Activated T-helper 2 cell treated with anti-CD3 and anti-CD28 coated beads, Interferon-gamma antibody, Interleukin-2, Interleukin-4, amounts not matched to agents 10 μg/mL and 5 μg/mL and 100 μg/mL, durations not matched to agents 14 hours and 24 hours and 36 hours (primary cell): Measurements from ENCODE around the gene GUCA2A. TPM values are rescaled to one million over a fixed set of nuclear protein-coding genes. Genes with fewer than 3 reads are reported as not detected.

Experiments used
- DNase-seq: peaks from one replicate; pipeline ENCODE4 v3.0.0; 2021; ENCODE audit warnings: low spot score
- H3K27ac Mint-ChIP-seq: one replicate; pipeline ENCODE4 v1.8.0; 2021; ENCODE audit warnings: mixed read lengths
- H3K27me3 Mint-ChIP-seq: one replicate; pipeline ENCODE4 v1.8.0; 2021; ENCODE audit warnings: low read depth, mixed read lengths
- H3K36me3 Mint-ChIP-seq: one replicate; pipeline ENCODE4 v1.8.0; 2021; ENCODE audit warnings: low read depth, mixed read lengths
- H3K4me1 Mint-ChIP-seq: one replicate; pipeline ENCODE4 v1.8.0; 2021; ENCODE audit warnings: low read depth, mixed read lengths
- H3K4me3 Mint-ChIP-seq: one replicate; pipeline ENCODE4 v1.8.0; 2021; ENCODE audit warnings: low read depth, mild to moderate bottlenecking, moderate library complexity, mixed read lengths
- H3K9me3 Mint-ChIP-seq: one replicate; pipeline ENCODE4 v1.8.0; 2021; ENCODE audit warnings: mixed read lengths
- intact Hi-C: fragments of 100-400 bp; cut with micrococcal nuclease; formaldehyde crosslinking; loops from one replicate; pipeline ENCODE4 v1.15.1; 2023
- total RNA-seq: library from RNA; stranded (reverse); gene quantifications from 2 replicates; pipeline ENCODE4 v1.2.3, GENCODE V29; 2022

The GUCA2A gene
- total RNA-seq, 1 donor from 2014 or later, result not detected

- Mint-ChIP-seq H3K9me3 (no peaks in the 10 kb centered on the region), H3K36me3 (no peaks in the 10 kb centered on the region), H3K27ac (no peak overlapping the region), H3K4me3 (no peak overlapping the region), H3K4me1 (no peaks in the 10 kb centered on the region), H3K27me3 (peaks cover 7% of the 10 kb centered on the region)
- DNase-seq, result no peak
- intact Hi-C loops, result no loop called here
Observed at GRCh38 chr1:42130061-42130660, 34.4 kb downstream of the GUCA2A start.

DNA sequence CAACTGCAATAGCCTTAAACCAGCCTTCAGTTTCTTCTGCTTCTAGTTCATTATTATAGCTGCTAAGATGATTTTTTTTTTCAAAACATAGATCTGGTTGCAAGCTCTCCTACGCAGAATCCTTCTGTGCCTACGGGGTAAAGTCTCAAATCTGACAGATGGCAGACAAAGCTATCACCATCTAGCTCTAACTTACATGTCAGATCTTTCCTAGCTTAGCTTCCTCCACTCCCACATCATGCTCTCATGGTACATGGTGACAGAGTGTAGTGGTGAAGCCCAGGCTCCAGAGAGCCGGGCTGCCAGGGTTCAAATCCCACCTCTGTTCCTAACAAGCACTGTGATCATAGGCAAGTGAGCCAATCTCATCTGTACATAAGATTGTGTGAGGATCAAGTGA, 35.6 kb downstream of the GUCA2A start:
- no peaks in the 10 kb centered on the region for H3K36me3 Mint-ChIP-seq

GRCh38 chr1:42128499-42128898, 36.0 kb downstream of the GUCA2A start:
- no peak overlapping the region for H3K4me3 Mint-ChIP-seq
- intact Hi-C loops, result no loop called here
- no peaks in the 10 kb centered on the region for H3K36me3 Mint-ChIP-seq
- DNase-seq, result no peak
- peaks cover 8% of the 10 kb centered on the region for H3K27me3 Mint-ChIP-seq
- no peaks in the 10 kb centered on the region for H3K4me1 Mint-ChIP-seq
- H3K27ac Mint-ChIP-seq, result no peak overlapping the region
- H3K9me3 Mint-ChIP-seq, result no peaks in the 10 kb centered on the region

More for the DNA sequence above, 35.6 kb downstream of the GUCA2A start:
- H3K4me3 Mint-ChIP-seq, result no peak overlapping the region
- intact Hi-C loops, result no loop called here
- peaks cover 7% of the 10 kb centered on the region for H3K27me3 Mint-ChIP-seq
- no peaks in the 10 kb centered on the region for H3K9me3 Mint-ChIP-seq
- H3K27ac Mint-ChIP-seq, result no peak overlapping the region
- H3K4me1 Mint-ChIP-seq, result no peaks in the 10 kb centered on the region
- no peak for DNase-seq

- DNase-seq, result no peak
- intact Hi-C loops, result no loop called here
- H3K9me3 Mint-ChIP-seq, result no peaks in the 10 kb centered on the region
- no peak overlapping the region for H3K4me3 Mint-ChIP-seq
- H3K36me3 Mint-ChIP-seq, result no peaks in the 10 kb centered on the region
- no peak overlapping the region for H3K27ac Mint-ChIP-seq
- peaks cover 9% of the 10 kb centered on the region for H3K27me3 Mint-ChIP-seq
- no peaks in the 10 kb centered on the region for H3K4me1 Mint-ChIP-seq
Observed at GRCh38 chr1:42127767-42128166, 36.8 kb downstream of the GUCA2A start.

GRCh38 chr1:42125552-42125951, 39.0 kb downstream of the GUCA2A start:
- no peaks in the 10 kb centered on the region for H3K36me3 Mint-ChIP-seq
- intact Hi-C loops, result no loop called here
- H3K9me3 Mint-ChIP-seq, result no peaks in the 10 kb centered on the region
- DNase-seq, result no peak
- H3K27me3 Mint-ChIP-seq, result peaks cover 9% of the 10 kb centered on the region
- H3K27ac Mint-ChIP-seq, result no peak overlapping the region
- no peak overlapping the region for H3K4me3 Mint-ChIP-seq
- no peaks in the 10 kb centered on the region for H3K4me1 Mint-ChIP-seq

DNA sequence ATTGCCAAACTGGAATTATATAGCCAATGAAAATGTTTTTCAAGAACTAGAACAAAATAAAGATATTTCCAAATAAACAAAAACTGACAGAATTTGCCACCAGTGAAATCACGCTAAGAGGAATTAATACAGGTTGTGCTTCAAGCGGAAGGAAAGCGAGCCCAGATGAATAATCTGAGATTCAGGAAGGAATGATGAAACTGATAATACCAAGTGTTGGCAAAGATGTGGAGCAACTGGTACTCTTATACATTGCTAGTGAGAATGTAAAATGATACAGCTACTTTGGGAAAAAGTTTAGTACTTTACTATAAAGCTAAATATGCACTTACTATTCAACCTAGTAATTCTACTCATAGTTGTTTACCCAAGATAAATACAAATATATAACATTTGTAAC, 42.1 kb downstream of the GUCA2A start:
- H3K27ac Mint-ChIP-seq, result no peak overlapping the region
- no peaks in the 10 kb centered on the region for H3K36me3 Mint-ChIP-seq
- H3K9me3 Mint-ChIP-seq, result no peaks in the 10 kb centered on the region
- H3K27me3 Mint-ChIP-seq, result peaks cover 10% of the 10 kb centered on the region
- H3K4me1 Mint-ChIP-seq, result no peaks in the 10 kb centered on the region
- intact Hi-C loops, result no loop called here
- DNase-seq, result no peak
- H3K4me3 Mint-ChIP-seq, result no peak overlapping the region

DNA sequence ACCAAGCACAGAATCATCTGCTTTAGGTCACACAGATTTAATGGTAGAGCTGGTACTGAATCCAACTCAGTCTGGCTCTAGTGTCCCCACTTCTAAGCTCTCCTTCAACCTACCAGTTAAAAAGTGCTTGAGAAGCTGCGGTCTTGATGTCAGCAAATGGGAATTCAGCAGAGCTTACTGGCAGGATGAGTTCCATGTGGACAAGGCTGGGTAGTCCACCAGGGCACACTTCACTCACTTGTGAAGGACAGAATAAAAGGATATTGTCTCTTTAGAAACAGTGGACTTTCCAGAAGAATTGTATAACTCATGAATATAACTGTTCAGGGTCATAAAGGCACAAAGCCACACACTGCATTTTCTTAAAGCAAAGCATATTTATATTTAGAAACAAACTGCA, 46.4 kb downstream of the GUCA2A start:
- Mint-ChIP-seq H3K9me3 (no peaks in the 10 kb centered on the region), H3K36me3 (no peaks in the 10 kb centered on the region), H3K4me1 (no peaks in the 10 kb centered on the region), H3K27me3 (peaks cover 12% of the 10 kb centered on the region), H3K4me3 (no peak overlapping the region), H3K27ac (no peak overlapping the region)
- DNase-seq, result no peak
- intact Hi-C loops, result no loop called here

DNA sequence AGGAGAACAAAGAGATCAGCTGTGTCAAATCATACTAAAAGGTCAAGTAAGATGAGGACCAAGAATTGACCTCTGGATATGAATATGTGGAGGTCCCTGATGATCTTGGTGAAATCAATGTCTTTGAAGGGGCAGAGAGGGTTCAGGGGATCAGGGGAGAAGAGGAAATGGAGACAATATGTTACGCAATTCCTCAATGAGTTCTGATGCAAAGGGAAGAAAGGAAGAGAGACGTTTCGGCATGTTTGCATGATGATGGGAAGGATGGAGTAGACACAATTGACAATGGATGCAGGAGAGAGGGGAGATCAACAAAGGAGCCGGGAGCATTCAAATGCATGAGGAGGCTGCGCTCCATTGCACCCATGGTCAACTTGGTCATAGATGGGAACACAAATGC, 47.3 kb downstream of the GUCA2A start:
- no peaks in the 10 kb centered on the region for H3K36me3 Mint-ChIP-seq
- no peak overlapping the region for H3K27ac Mint-ChIP-seq
- no peaks in the 10 kb centered on the region for H3K9me3 Mint-ChIP-seq
- H3K27me3 Mint-ChIP-seq, result peaks cover 12% of the 10 kb centered on the region
- H3K4me1 Mint-ChIP-seq, result no peaks in the 10 kb centered on the region
- intact Hi-C loops, result no loop called here
- DNase-seq, result no peak
- no peak overlapping the region for H3K4me3 Mint-ChIP-seq

DNA sequence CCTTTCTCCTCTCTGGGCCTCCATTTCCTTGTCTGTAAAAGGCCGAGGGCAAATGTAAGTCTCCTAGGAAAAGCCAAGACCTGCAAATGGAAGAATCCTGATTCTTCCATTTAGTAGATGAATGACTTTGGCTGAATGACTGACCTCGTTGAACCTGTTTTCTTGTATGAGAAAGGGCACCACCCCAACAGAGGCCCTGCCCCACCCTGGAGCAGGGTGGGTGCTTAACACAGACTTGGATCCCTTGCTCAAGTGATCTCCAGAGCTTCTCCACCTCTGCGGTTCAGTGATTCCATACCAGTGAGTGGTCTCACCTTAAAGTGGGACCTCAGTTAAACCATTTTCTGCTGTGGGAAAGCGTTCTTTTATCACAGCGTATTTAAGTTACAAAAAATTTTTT, 50.3 kb downstream of the GUCA2A start:
- no peak for DNase-seq
- no peak overlapping the region for H3K4me3 Mint-ChIP-seq
- H3K27me3 Mint-ChIP-seq, result peaks cover 15% of the 10 kb centered on the region
- H3K36me3 Mint-ChIP-seq, result no peaks in the 10 kb centered on the region
- intact Hi-C loops, result no loop called here
- H3K4me1 Mint-ChIP-seq, result no peaks in the 10 kb centered on the region
- H3K9me3 Mint-ChIP-seq, result no peaks in the 10 kb centered on the region
- H3K27ac Mint-ChIP-seq, result no peak overlapping the region

Other genes starting within 250 kb of the GUCA2A start
- gene HIVEP3, start 245.8 kb downstream of the GUCA2A start, total RNA-seq, result 33.7 and 34.2 TPM in 2 replicates
- gene GUCA2B, start 11.3 kb downstream of the GUCA2A start, total RNA-seq, result not detected in 2 replicates
- 43.1 and 46.4 TPM in 2 replicates for gene FOXJ3, start 170.5 kb upstream of the GUCA2A start, total RNA-seq
- gene RIMKLA, start 216.0 kb upstream of the GUCA2A start, total RNA-seq, result 5.2 and 5.3 TPM in 2 replicates